ENCODE measurements around the gene SGMS1.

SGMS1 gene

GRCh38 chr10:50531388-50532077, 92.2 kb downstream of the SGMS1 start:
- no peak for DNase-seq

- no peak for DNase-seq
Measured at GRCh38 chr10:50529660-50530059, 94.1 kb downstream of the SGMS1 start.

- no peak for DNase-seq
Measured at GRCh38 chr10:50528206-50528605, 95.5 kb downstream of the SGMS1 start.

GRCh38 chr10:50527442-50528043, 96.2 kb downstream of the SGMS1 start:
- no peak for DNase-seq

- no peak for DNase-seq
Measured at GRCh38 chr10:50526185-50526584, 97.6 kb downstream of the SGMS1 start.

GRCh38 chr10:50523357-50523756, 100.4 kb downstream of the SGMS1 start:
- DNase-seq: no peak

- no peak for DNase-seq
Measured at GRCh38 chr10:50522908-50523307, 100.8 kb downstream of the SGMS1 start.

- DNase-seq: no peak
Measured at GRCh38 chr10:50520115-50520514, 103.6 kb downstream of the SGMS1 start.

- no peak for DNase-seq
Measured at GRCh38 chr10:50517626-50518025, 106.1 kb downstream of the SGMS1 start.

- DNase-seq: no peak
Measured at GRCh38 chr10:50516171-50516570, 107.6 kb downstream of the SGMS1 start.

GRCh38 chr10:50515420-50515819, 108.3 kb downstream of the SGMS1 start:
- DNase-seq: no peak

- DNase-seq: no peak
Measured at GRCh38 chr10:50514995-50515394, 108.8 kb downstream of the SGMS1 start.

GRCh38 chr10:50513956-50514355, 109.8 kb downstream of the SGMS1 start:
- no peak for DNase-seq

- DNase-seq: no peak
Measured at GRCh38 chr10:50512743-50513416, 110.9 kb downstream of the SGMS1 start.

- no peak for DNase-seq
Measured at GRCh38 chr10:50512214-50512595, 111.6 kb downstream of the SGMS1 start.

GRCh38 chr10:50511492-50512213, 112.1 kb downstream of the SGMS1 start:
- no peak for DNase-seq

- no peak for DNase-seq
Measured at GRCh38 chr10:50510517-50511473, 113.0 kb downstream of the SGMS1 start.

- DNase-seq: no peak
Measured at GRCh38 chr10:50508315-50509051, 115.3 kb downstream of the SGMS1 start.

GRCh38 chr10:50506861-50507573, 116.7 kb downstream of the SGMS1 start:
- no peak for DNase-seq

GRCh38 chr10:50504389-50504788, 119.4 kb downstream of the SGMS1 start:
- DNase-seq: no peak

Measured in effector CD8-positive, alpha-beta T cell (primary cell).